H1 (cell line): ENCODE data around the gene TFF3. TPM values are rescaled to one million over a fixed set of nuclear protein-coding genes. Genes with fewer than 3 reads are reported as not detected.

Experiments
- ASH2L ChIP-seq: fragments of 200-600, 300-600 bp; sonication (generic); IDR thresholded peaks from one replicate; pipeline ENCODE4 v1.7.1; 2017; ENCODE audit warnings: low read length
- GABPA ChIP-seq: IDR thresholded peaks from 2 replicates; pipeline ENCODE4 v1.6.1; 2011; ENCODE audit warnings: mild to moderate bottlenecking, low read length, moderate library complexity, borderline replicate concordance; ENCODE audit not compliant: insufficient read depth
- KDM4A ChIP-seq: IDR thresholded peaks from one replicate; pipeline ENCODE4 v1.7.1; 2012; ENCODE audit warnings: low read depth, mild to moderate bottlenecking, moderate library complexity, low read length, inconsistent platforms; ENCODE audit not compliant: severe bottlenecking
- PHF8 ChIP-seq: fragments of 200-600 bp; sonication (generic); conservative IDR thresholded peaks from 2 replicates; pipeline ENCODE4 v1.7.1; 2012; ENCODE audit warnings: low read depth, mild to moderate bottlenecking, inconsistent platforms, low read length, moderate library complexity
- SRF ChIP-seq: IDR thresholded peaks from 2 replicates; pipeline ENCODE4 v1.6.1; 2011; ENCODE audit warnings: mild to moderate bottlenecking, low read depth, low read length, moderate library complexity
- TAF7 ChIP-seq: optimal IDR thresholded peaks from 2 replicates; pipeline ENCODE3; 2011; ENCODE audit warnings: low read depth, mild to moderate bottlenecking, inconsistent platforms, low read length, moderate library complexity, borderline replicate concordance
- polyA plus RNA-seq, 7 experiments: library from polyadenylated mRNA; depleted of rRNA in 3 of 7; stranded (reverse) in 5 of 7; unstranded in 2 of 7; fragments of >200 nt in 5 of 7; fragments of 200-250 nt in 2 of 7; gene quantifications; 1 replicate in 5 of 7; 2 replicates in 1 of 7; 4 replicates in 1 of 7; pipeline versions ENCODE4 v1.2.1 to v1.2.3, GENCODE V29; 2011 to 2013; ENCODE audit warnings: missing spikeins in 2 of 7, mixed read lengths in 2 of 7
- total RNA-seq: library from RNA; stranded (reverse); fragmentation: NEBNext Ultra II Directional; extraction: Animal tissue kit (Norgen Biotek cat#: 25700); gene quantifications from 2 replicates; pipeline ENCODE4 v1.2.1, GENCODE V29; 2021

Gene TFF3
- total and polyA plus RNA-seq, 2 of the 8 experiments (the other 6 are each of a cell fraction or from before 2014, with no cell fraction given): 1.7 to 6.7 TPM

DNA sequence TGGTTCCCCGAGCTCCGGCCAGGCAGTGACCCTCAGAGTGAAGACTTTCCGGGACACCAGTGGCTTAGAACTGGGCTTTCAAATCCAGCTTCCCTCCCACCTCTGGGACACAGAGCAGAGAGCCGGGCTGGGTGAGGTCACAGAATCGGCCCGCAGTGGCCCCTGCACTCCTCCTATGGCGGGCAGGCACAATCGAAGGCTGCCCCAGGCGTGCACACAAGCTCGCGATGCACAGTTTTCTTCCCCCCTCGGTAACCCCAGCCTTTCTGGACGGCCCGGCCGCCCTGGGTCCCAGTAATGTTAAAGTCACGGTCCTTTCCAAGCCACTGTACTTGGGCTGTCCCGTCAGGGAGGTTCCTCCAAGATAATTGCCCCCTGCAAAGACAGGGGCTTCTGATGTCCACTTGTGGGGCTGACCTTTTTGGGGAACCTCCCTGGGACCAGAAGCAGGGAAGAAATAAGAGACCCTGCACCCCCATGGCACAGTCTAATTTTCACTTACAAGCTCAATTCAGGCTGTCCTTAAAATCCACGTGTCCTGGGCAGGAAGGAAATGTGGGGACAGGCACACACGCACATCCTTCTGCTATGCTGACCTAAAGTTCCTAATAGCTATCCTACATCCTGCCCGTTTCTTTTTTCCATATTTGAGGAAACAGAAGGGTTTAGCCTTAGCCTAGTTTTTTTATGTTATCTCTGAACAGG lies 13.7 kb downstream of the TFF3 start (continued):
- TF ChIP-seq PHF8 (no peak), ASH2L (no peak), TAF7 (no peak), GABPA (no peak), KDM4A (no peak), SRF (no peak)
